Stimulated activated CD4-positive, alpha-beta T cell treated with anti-CD3 and anti-CD28 coated beads, Interleukin-15, amount 100 ng/mL, for 48 hours (primary cell): Measurements from ENCODE around the gene SOX15.

ENCODE experiments used
- DNase-seq, 2 donors: peaks; one replicate each; pipeline ENCODE4 v3.0.0-alpha.2; 2020; ENCODE audit warnings: low read depth in 2 of 2

Gene SOX15

GRCh38 chr17:7557775-7558543 is 31.9 kb downstream of the SOX15 start:
- no peak for DNase-seq

GRCh38 chr17:7557147-7557764 is 32.6 kb downstream of the SOX15 start:
- no peak for DNase-seq

- DNase-seq = no peak
Observed at GRCh38 chr17:7556627-7557026, 33.3 kb downstream of the SOX15 start.

- no peak for DNase-seq
Observed at GRCh38 chr17:7555320-7555948, 34.5 kb downstream of the SOX15 start.

- DNase-seq = no peak
Observed at GRCh38 chr17:7553356-7553755, 36.5 kb downstream of the SOX15 start.

GRCh38 chr17:7552621-7553051 is 37.3 kb downstream of the SOX15 start:
- no peak for DNase-seq

- DNase-seq = no peak
Observed at GRCh38 chr17:7551396-7551795, 38.5 kb downstream of the SOX15 start.

- no peak for DNase-seq
Observed at GRCh38 chr17:7550344-7550743, 39.5 kb downstream of the SOX15 start.

GRCh38 chr17:7549401-7550055 is 40.4 kb downstream of the SOX15 start:
- peak; percentile 26 to 27 for DNase-seq

- DNase-seq = peak; percentile 19 to 38
Observed at GRCh38 chr17:7548585-7549400, 41.1 kb downstream of the SOX15 start, which contains the start of gene TNFSF12. Gene TNFSF12 (plus strand): TSS chr17:7549058. CDS start chr17:7549154, 96 bp downstream.

GRCh38 chr17:7544911-7545310 is 45.0 kb downstream of the SOX15 start:
- DNase-seq = no peak

GRCh38 chr17:7541074-7541621 is 48.7 kb downstream of the SOX15 start:
- no peak for DNase-seq

GRCh38 chr17:7538891-7539545 is 50.9 kb downstream of the SOX15 start:
- no peak for DNase-seq
